WTC11 (cell line): ENCODE data around the gene RPS18.

Experiments
- ELF4 ChIP-seq: sonication (generic); formaldehyde crosslinking; IDR thresholded peaks from 2 replicates; pipeline ENCODE4 v1.8.1; 2022; ENCODE audit warnings: low read depth, mild to moderate bottlenecking, moderate library complexity, missing genetic modification reagents
- MAX ChIP-seq: sonication (generic); formaldehyde crosslinking; IDR thresholded peaks from 2 replicates; pipeline ENCODE4 v1.8.0; 2022; ENCODE audit warnings: mild to moderate bottlenecking, missing genetic modification reagents
- TF ChIP-seq, protein P1 (sequence below): sonication (generic); formaldehyde crosslinking; IDR thresholded peaks from 2 replicates; pipeline ENCODE4 v1.8.1; 2023; ENCODE audit warnings: mild to moderate bottlenecking, missing genetic modification reagents, moderate library complexity

GRCh38 chr6:33313105-33313708 is 41.3 kb downstream of the RPS18 start:
- TF ChIP-seq, protein P1, sequence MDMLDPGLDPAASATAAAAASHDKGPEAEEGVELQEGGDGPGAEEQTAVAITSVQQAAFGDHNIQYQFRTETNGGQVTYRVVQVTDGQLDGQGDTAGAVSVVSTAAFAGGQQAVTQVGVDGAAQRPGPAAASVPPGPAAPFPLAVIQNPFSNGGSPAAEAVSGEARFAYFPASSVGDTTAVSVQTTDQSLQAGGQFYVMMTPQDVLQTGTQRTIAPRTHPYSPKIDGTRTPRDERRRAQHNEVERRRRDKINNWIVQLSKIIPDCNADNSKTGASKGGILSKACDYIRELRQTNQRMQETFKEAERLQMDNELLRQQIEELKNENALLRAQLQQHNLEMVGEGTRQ (CRISPR knock-in tag) = no peak
- no peak for TF ChIP-seq MAX (CRISPR knock-in tag)
- TF ChIP-seq ELF4 = no peak
